Glomerular visceral epithelial cell (primary cell): ENCODE measurements around the gene METAP1.
"Not testable (repeated sequence)": the region's sequence is repeated elsewhere in the genome, so short reads cannot be mapped to it uniquely, and the experiment has no call there.

ENCODE experiments used
- DNase-seq: peaks from one replicate; pipeline ENCODE4 v3.0.0-alpha.2; 2016; ENCODE audit errors: extremely low spot score

METAP1 gene

DNA sequence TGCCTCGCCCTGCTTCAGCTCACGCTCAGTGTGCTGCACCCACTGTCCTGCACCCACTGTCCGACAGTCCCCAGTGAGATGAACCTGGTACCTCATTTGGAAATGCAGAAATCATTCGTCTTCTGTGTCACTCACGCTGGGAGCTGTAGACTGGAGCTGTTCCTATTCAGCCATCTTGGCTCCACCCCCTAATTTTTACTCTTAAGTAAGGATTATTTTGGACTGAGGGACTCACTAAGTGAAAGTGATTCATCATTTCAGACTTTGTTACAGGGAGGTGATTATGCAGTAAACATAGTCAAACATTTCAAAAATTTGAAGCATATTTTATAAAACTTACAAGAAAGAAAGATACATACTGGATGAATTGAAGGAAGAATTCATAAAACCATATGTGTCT lies 104.3 kb downstream of the METAP1 start:
- DNase-seq, result not testable (repeated sequence)

DNA sequence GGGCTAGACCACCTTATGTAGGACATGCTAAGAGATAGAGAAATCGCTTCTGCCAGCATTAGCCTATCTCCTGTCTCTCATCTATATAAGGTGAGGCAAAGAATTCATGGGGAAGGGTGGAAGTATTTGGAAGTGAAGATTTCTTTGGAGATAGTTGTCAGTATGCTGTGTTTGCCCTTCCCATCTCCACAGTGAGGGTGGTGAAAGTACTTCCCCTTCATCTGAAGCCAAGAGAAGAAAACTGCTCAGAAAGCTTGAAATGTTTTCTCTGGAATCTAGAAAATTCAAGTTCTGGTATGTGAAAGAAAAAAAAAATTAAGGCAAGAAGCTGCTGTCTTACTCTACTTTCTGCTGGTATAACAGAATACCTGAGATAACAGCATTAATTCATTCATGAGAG lies 105.4 kb downstream of the METAP1 start:
- DNase-seq, result no peak

DNA sequence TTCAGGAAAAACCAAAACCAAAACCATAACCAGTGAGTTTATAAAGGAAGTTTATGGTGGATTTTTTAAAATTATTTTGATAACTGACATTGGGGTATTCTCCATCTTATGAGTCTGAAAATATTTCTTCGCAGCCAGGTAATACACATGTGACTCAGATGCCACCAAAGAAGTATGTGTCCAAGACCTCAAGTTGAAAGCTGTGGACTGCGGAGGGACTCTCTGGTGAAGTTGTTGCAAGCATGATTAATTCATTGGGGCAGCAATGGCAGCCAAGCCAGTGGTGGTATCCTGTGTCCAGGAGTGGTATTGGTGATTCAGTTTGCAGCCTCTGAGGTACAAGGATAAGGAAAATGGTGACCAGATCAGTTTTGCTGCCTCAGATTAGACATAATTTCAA lies 107.1 kb downstream of the METAP1 start:
- no peak for DNase-seq

DNA sequence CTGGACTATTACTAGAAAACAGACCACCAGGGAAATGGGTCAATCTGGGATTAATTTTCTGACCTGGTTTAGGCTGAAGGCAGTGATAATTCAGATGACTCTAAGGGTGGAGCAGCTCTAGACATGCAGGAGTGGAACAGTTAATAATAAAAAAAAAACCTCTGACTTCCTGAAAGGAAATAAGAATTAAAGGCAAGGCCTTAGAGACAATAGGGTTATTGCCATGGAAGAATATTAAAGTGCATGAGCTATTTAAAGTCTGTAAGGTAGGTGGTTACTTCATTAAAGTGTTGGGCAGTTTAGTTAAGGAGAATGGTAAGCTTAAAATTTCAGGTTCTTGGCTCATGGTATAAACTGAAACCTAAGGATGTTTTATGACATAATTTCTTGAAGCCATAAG lies 107.6 kb downstream of the METAP1 start:
- no peak for DNase-seq

DNA sequence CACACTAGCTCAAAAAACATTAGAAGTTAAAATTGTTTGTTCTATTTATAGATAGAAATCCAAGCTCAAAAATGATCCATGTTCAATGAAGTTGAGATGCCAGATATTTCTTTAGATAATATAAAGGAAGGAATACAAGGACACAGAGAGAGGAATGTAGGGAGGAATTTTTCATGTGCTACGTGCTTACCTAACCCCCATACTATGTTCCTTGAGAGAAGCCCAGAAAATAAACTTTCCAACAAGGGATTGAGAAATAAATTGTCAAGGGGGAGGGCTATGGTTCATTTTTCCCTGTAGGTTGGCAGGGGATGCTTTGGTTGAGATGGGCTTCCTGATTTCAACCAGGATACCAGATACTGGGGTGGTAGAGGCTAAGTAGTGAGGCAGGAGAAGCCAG lies 108.6 kb downstream of the METAP1 start:
- no peak for DNase-seq

DNA sequence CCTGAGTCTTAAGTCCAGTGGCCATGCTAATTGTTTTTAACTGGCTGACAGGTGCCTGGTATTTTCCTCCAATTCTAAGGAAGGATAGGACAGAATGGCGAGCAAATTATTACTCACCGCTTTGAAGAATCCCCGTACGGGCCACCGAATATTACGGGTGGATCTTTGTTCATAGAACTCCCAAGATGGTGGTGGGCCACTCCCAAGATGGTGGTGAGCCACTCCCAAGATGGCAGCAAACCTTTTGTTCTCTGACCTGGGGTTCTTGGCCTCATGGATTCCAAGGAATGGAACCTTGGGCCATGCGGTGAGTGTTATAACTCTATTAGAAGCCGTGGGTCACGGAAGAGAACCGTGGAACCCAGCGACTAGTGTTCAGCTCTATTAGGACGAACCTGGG lies 113.8 kb downstream of the METAP1 start:
- not testable (repeated sequence) for DNase-seq
